H54 (cell line): ENCODE measurements around the gene CADPS2.

Experiments
- DNase-seq: peaks from one replicate; pipeline ENCODE4 v3.0.0; 2011; ENCODE audit warnings: low spot score, mixed read lengths; ENCODE audit not compliant: insufficient read length
- FAIRE-seq: peaks from 3 replicates; lab custom pipeline; 2011; peaks lifted over from hg19 to GRCh38; lab: Jason Lieb, UNC
- POLR2A ChIP-seq: IDR thresholded peaks from 2 replicates; pipeline ENCODE4 v1.6.1; 2011; ENCODE audit warnings: low read depth, mild to moderate bottlenecking, low read length

CADPS2 gene

DNA sequence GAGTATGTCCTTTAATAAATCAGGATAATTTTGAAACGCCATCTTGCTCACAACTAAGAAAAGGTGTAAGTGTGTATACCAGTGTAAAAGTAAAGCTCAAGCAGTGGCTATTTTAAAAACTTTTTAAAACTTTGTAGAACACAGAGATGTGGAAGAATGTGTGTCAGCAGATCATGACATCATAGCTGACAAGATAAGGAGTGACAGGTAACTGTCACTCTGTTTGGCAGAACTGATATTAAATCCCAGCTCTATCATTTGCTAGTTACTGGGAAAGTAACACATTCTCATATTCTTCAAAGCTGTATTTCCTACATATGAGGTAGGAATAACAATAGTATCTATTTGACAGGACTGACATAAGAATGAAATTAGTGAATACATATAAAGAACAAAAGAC is 119.7 kb downstream of the CADPS2 start:
- FAIRE-seq: no peak
- no peak for DNase-seq
- TF ChIP-seq POLR2A: no peak

DNA sequence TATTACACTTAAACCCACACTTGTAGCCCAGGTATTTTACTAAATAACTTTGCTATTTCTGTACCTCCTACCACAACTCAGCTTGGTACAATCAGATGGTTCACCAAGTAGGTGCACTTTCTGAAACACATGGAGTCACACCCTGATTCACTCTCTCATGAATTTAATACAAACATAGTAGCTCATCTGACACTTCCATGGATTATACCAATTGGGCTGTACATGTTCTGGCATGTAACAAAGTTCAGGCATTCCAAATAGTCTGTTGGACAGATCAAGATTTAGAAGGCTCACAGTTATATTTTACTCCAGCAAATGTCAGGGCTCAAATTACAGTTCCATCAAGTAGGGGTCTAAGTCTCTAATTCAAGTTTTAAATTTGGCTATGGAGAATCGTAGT is 121.4 kb downstream of the CADPS2 start:
- FAIRE-seq (no peak), DNase-seq (no peak)
- no peak for TF ChIP-seq POLR2A

GRCh38 chr7:122764020-122764419 is 122.2 kb downstream of the CADPS2 start:
- no peak for FAIRE-seq
- DNase-seq: no peak
- TF ChIP-seq POLR2A: no peak

- no peak for DNase-seq
- no peak for TF ChIP-seq POLR2A
- no peak for FAIRE-seq
Measured at GRCh38 chr7:122762071-122762470, 124.2 kb downstream of the CADPS2 start.

GRCh38 chr7:122758501-122758900 is 127.8 kb downstream of the CADPS2 start:
- DNase-seq (no peak), FAIRE-seq (no peak)
- no peak for TF ChIP-seq POLR2A

DNA sequence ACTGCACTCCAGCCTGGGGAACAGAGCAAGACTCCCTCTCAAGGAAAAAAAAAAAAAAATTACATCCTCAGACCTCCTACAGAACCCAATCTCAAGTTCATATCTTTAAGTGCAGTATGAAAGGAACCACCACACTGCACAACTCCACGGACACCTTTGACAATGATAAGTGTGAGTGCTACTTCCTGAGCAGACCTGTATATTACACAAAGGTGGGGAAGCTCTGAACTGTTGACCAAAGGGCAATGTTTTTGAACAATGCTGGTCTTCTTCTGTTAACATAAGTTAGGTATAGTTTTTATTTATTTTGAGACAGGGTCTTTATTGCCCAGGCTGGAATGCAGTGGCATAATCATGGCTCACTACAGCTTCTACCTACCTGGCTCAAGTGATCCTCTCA is 129.4 kb downstream of the CADPS2 start:
- FAIRE-seq (no peak), DNase-seq (no peak)
- TF ChIP-seq POLR2A: no peak

DNA sequence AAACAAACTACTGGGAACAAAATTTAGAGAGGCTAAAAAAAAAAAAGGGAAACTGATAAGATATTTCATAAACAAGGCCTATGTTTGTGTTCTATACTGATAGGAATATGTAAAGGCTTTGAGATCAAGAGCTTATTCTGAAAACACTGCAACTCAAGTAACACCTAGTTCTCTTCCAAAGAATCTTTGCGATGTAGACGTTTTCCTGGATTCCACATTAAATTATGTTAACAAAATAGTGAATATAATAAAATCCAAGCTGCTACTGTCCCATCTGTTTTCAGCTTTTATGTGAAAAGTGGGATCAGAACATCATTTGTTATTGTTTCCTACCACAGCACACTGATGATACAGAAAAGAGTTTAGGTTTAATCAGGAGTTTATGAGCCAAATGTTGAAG is 130.6 kb downstream of the CADPS2 start:
- FAIRE-seq: no peak
- DNase-seq: no peak
- TF ChIP-seq POLR2A: no peak

DNA sequence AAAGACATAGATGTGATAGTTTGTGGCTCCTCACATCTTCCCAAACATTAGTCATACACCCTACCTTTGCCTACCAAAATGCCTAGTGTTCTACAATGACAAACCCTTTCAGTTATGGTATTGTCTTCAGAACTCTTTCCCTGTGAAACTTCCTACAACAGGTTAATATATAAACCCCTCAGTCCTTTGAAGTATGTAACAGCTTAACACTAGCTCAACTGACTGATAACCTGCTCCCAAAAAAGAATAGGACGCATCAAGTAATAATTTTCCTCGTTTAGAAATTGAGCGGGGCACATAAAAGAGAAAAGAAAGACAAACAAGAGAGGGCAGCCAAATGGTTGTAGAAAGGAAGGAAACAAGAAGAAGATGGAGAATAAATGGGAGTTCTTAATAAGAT is 133.7 kb downstream of the CADPS2 start:
- no peak for TF ChIP-seq POLR2A
- FAIRE-seq: no peak
- DNase-seq: no peak

GRCh38 chr7:122750389-122750788 is 135.9 kb downstream of the CADPS2 start:
- FAIRE-seq: no peak
- no peak for DNase-seq
- TF ChIP-seq POLR2A: no peak

- no peak for TF ChIP-seq POLR2A
- no peak for FAIRE-seq
Measured at GRCh38 chr7:122748195-122748594, 138.1 kb downstream of the CADPS2 start.

GRCh38 chr7:122746948-122747347 is 139.3 kb downstream of the CADPS2 start:
- no peak for TF ChIP-seq POLR2A
- DNase-seq: no peak
- FAIRE-seq: no peak

More at GRCh38 chr7:122748195-122748594, 138.1 kb downstream of the CADPS2 start:
- DNase-seq: no peak

GRCh38 chr7:122743211-122743610 is 143.0 kb downstream of the CADPS2 start:
- no peak for TF ChIP-seq POLR2A
- FAIRE-seq: no peak
- DNase-seq: no peak

DNA sequence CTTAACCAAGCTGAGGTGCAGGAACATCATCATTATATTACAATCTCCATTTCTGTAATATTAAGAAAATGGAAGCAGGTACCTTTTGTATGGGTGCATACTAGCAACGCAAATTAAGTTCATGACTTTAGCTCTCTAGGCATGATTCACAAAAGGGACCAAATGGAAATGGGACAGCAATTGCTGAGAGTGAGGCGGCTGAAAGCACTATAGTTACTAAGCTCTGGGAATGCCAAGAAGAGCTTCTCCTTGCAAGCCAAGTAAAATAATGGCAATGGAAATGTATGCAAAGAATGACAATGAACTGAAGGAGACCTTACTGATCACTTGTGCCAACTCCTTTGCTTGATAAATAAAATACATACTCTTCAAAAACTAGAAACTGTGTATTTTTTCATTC is 147.3 kb downstream of the CADPS2 start:
- DNase-seq (no peak), FAIRE-seq (no peak)
- TF ChIP-seq POLR2A: no peak

DNA sequence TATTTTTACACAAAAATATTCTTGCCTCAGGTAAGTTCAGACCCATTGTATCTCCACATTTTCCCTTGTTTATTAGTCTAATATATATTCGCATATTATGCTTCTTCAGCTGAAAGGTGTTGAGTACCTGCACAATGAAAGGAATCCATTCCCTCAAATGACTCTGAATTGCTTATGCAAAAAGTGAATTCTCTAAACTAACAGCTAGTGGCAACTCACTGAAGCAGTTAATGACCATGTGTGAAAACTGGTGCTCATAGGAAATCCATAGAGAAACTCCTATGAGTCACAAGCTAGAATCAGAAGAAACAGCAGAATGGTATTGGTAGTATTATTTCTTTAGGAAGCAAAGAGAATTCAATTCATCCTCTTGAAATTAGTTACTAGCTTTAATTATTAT is 150.1 kb downstream of the CADPS2 start:
- DNase-seq: no peak
- FAIRE-seq: no peak
- TF ChIP-seq POLR2A: no peak

- FAIRE-seq (no peak), DNase-seq (no peak)
- TF ChIP-seq POLR2A: no peak
Measured at GRCh38 chr7:122727759-122728158, 158.5 kb downstream of the CADPS2 start.

DNA sequence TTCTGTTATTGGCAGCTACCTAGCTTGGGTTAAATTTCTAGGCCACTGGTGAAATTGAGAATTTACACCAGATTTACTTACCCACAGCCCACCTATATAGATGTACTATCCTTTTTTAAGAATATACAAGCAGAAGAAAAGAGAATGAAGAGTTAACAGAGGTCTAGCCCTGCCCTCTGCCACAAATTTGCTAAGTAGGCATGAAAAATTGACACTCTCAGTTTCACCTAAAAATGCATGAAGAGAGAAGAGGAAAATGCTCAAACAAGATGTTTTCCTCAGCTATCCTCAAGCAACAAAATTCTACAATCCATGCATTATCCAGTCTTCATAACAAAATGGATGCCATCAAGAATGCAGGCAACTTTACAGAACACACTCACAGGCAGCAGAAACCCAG is 158.9 kb downstream of the CADPS2 start:
- DNase-seq (no peak), FAIRE-seq (no peak)
- no peak for TF ChIP-seq POLR2A
